Measurements from ENCODE around the gene RAET1L. TPM values are rescaled to one million over a fixed set of nuclear protein-coding genes. Genes with fewer than 3 reads are reported as not detected.

The RAET1L gene, protein sequence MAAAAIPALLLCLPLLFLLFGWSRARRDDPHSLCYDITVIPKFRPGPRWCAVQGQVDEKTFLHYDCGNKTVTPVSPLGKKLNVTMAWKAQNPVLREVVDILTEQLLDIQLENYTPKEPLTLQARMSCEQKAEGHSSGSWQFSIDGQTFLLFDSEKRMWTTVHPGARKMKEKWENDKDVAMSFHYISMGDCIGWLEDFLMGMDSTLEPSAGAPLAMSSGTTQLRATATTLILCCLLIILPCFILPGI
- not detected in 2 replicates for total RNA-seq

DNA sequence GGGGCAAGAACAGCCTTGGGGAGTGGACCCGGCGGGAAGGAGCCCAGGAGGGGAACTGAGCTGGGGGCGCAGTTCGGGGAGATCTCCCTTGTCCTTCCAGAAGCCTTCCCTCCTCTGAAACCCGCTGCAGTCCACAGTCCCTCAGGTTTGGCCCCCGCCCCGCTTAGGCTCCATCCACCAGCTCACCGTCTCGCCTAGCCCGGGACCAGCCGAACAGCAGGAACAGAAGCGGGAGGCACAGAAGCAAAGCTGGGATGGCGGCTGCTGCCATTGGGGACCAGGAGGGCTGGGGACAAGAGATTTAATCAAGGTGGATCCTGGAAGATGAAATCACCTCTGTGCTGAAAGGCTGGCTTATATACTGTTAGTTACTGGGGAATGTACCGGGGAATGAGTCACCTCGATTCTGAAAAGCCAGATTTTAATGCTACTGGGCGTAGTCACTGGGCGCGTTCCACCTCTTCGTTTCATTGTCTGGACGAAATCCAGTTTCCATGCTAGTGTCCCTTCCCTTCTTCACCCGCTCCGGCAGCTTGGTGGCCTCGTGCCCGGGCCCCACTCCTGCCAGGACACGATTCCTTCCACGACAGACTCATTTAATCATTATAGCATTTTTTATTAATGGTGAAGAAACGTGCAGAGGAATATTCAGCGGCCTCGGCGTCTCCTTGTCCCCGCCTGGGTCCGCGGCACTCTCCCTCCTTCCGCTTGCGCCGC lies at the start of gene RAET1L:
Gene RAET1L (minus strand): TSS at position 332 of the 717 bp plus-strand sequence. CDS start 61 bp downstream, at position 271.

DNA sequence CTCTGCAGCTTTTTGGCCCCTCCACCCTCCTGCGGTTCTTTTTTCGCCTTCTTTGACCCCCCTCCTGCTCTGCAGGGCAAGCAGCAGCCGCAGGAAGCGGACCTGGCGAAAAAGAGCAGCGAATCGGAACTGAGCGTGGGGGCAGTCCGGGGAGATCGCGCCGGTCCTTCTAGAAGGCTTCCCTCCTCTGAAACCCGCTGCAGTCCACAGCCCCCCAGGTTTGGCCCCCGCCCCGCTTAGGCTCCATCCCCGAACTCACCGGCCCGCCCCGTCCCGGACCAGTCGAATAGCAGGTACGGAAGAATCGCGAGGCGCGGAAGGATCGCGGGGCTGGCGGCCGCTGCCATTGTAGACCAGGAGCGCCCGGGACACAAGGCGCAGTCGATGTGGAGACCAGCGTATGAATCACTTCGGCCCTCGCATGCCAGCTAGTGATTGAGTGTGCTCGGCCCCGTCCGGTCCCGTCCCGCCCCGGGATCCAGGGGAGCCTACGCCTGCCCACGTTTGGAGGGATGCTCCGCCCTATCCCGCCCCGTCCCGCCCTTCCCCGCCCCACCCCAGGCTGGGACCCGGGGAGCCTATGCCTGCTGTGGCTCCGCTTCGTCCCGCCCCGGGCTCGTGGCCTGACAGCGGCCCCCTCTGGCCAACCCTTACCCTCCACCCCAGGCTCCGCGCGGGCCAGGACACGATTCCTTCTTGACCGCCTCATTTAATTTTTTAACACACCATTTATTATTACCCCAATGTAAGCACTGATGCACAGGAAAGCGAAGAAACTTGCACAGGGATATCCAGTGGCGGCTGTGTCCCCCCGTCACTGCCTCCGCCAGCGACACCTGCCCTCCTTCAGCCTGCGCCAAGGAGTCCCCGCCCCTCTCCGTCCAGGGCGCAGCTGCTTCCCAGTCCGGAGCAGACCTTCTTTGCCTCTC lies 43.7 kb upstream of the RAET1L start, which contains the start of gene ULBP3:
Gene ULBP3 (minus strand): TSS at position 402 of the 929 bp plus-strand sequence. CDS start 55 bp downstream, at position 347.

Other genes starting within 250 kb of the RAET1L start
- gene LRP11, start 161.2 kb downstream of the RAET1L start, total RNA-seq = 47.0 and 69.1 TPM in 2 replicates
- 0.19 TPM in 1 of 2 replicates, not detected in the other for gene RAET1E, start 127.4 kb downstream of the RAET1L start, total RNA-seq
- gene RAET1G, start 102.4 kb downstream of the RAET1L start, total RNA-seq = 0.77 TPM in 1 of 2 replicates, not detected in the other
- gene ULBP2, start 83.5 kb downstream of the RAET1L start, total RNA-seq = 8.7 and 12.5 TPM in 2 replicates
- under 0.01 TPM in 2 replicates for gene ULBP1, start 61.6 kb downstream of the RAET1L start, total RNA-seq
- gene ULBP3, start 43.6 kb upstream of the RAET1L start, total RNA-seq = 7.3 and 16.7 TPM in 2 replicates
- gene PPP1R14C, start 117.5 kb upstream of the RAET1L start, total RNA-seq = 0.38 and 2.5 TPM in 2 replicates